GM12801 (cell line): Measurements from ENCODE around the gene BRWD1.

Experiments
- CTCF ChIP-seq: IDR thresholded peaks from one replicate; pipeline ENCODE4 v1.5.1; 2011; ENCODE audit warnings: control low read depth; ENCODE audit not compliant: insufficient read length; ENCODE audit errors: extremely low read depth

BRWD1 gene

DNA sequence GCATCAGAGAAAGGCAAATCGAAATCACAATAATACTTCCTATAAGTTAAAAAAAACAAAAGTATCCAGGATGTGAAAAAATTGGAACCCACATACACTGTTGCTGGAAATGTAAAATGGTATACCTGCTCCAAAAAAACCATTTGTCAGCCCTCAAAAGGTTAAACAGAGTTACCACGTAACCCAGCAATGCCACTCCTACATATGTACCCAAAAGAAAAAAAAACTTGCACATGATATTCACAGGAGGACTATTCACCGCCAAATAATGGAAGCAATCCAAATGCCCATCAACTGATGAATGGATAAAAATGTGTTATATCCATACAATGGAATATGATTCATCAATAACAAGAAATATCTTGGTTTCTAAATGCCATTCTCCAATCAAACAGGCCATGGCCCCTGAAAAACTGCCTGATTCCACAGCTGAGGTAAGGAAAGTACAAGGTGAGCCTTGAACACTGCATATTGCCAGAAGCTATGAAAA is 91.4 kb downstream of the BRWD1 start:
- no peak for TF ChIP-seq CTCF

DNA sequence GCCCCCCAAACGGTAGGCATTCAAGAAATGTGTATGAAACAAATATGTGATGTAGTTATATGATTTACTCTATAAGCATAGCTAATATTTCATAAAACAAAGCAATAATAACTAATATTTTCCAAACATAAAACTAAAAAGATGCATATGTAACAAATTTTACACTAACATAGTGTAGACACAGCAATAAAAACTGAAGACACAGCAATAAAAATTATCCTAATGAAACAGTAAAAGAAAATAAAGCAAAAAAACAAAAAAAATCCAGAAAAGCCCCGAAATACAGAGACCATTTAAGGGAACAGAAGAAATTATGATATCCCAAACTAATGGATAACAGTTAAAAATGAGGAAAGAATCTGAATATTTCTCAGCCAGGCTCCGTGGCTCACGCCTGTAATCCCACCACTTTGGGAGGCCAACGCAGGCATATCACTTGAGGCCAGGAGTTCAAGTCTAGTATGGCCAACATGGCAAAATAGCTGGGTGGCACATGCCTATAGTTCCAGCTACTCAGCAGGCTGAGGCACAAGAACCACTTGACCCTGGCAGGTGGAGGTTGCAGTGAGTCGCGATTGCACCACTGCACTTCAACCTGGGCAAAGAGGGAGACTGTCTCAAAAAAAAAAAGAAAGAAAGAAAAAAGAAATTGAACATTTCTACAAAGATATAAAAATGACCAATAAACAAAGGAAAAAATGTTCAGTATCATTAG is 92.0 kb downstream of the BRWD1 start:
- no peak for TF ChIP-seq CTCF

- no peak for TF ChIP-seq CTCF
Measured at GRCh38 chr21:39220150-39220549, 93.3 kb downstream of the BRWD1 start.

DNA sequence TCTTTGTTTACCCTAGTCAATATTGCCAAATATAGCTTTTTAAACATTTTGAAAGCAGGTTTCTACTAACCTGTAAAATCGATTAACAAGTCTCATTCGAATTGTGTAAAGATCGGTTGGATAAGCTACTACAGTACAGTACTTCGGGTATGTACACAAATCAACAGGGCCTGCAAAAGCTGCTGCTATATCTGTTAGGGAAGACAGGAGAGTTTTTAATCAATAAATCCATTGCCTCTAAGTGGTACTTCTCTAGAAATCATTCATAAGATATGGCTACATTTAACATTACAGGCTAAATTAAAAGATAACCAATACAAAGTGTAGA is 95.4 kb downstream of the BRWD1 start:
- no peak for TF ChIP-seq CTCF

DNA sequence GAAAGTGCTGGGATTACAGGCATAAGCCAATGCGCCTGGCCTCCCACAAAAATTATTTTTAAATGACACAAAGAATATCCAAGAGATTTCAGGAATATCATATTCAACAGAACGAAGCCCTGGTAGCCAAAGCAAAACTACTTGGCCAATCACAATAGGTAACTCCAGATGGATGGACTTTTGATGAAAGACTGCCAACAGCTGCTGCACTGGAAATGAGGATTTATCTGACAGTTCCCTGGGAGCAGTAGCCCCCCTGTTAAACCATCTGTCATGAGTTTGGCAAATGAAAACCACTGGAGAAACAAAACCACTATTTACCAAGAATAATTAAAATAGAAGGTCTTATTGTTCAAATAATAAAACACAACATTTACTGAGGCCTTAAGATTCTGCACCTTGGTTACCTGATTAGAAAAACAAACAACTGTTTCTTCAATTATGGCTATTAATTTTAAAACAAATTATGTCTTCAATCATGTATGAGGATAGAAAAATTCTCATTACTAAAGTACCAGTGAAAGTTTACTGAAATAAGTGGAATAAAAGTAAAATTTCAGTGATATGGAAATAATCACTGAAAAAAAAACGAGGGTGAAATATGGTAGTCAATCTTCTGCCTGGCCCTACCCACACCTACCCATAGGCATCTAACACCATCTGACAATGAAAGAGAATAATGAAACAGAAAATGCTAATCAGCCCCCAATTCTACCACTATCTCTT is 95.9 kb downstream of the BRWD1 start:
- TF ChIP-seq CTCF, result no peak

DNA sequence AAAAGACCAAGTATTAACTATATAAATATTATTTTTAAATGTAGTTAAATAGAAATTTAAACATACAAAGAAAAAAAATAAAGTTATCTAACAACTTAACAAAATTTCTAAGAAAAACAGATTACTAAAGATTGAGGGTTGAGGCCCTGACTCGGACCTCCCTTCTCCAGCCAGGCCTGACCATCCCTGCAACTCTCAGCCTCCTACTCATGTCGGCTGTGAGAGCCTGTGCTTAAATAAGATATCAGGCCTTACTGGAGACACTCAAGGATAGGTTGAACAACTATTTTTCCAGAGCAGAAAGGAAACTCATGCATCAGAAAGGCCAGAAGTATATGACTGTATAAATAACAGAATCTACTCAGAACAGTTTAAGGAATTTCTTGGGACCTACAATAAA is 97.1 kb downstream of the BRWD1 start:
- no peak for TF ChIP-seq CTCF

GRCh38 chr21:39215078-39215477 is 98.4 kb downstream of the BRWD1 start:
- TF ChIP-seq CTCF, result no peak
